ENCODE data around the gene BAZ2B.

DNA sequence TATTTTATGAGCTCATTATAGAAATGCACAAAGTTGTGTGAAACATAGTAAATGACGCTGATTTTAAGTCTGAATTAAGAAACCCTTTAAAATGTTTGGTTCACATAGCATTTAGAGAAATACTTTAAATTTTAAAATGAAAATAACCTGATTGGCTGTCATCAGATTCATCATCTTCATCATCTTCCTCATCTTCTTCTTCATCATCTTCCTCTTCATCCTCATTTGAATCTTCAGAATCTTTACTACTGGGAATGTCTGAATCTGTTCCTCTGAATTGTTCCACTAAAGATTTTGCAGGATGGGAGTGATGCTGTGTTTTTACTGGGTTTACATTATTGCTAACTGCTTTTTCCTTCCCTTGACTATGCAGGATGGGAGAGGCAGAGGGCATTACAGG is 183.7 kb downstream of the BAZ2B start:
- TF ChIP-seq, protein P1, sequence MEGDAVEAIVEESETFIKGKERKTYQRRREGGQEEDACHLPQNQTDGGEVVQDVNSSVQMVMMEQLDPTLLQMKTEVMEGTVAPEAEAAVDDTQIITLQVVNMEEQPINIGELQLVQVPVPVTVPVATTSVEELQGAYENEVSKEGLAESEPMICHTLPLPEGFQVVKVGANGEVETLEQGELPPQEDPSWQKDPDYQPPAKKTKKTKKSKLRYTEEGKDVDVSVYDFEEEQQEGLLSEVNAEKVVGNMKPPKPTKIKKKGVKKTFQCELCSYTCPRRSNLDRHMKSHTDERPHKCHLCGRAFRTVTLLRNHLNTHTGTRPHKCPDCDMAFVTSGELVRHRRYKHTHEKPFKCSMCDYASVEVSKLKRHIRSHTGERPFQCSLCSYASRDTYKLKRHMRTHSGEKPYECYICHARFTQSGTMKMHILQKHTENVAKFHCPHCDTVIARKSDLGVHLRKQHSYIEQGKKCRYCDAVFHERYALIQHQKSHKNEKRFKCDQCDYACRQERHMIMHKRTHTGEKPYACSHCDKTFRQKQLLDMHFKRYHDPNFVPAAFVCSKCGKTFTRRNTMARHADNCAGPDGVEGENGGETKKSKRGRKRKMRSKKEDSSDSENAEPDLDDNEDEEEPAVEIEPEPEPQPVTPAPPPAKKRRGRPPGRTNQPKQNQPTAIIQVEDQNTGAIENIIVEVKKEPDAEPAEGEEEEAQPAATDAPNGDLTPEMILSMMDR (IDR thresholded peaks at IDR 0.05; ENCODE audit: low read length): no peak
- no peak for TF ChIP-seq EZH2 (IDR thresholded peaks at IDR 0.05; ENCODE audit: borderline replicate concordance, low read length)
